ENCODE measurements around the gene PSD4.

The PSD4 gene

GRCh38 chr2:113200736-113201490, 27.1 kb downstream of the PSD4 start:
- Histone ChIP-seq H3K4me3 (ENCODE audit: severe bottlenecking) (no peak overlapping the region), H3K27ac (ENCODE audit: poor library complexity, severe bottlenecking) (peak overlapping the region; percentile 68), H3K9me3 (ENCODE audit: severe bottlenecking) (no peaks in the 10 kb centered on the region), H3K36me3 (ENCODE audit: low read depth) (no peaks in the 10 kb centered on the region), H3K4me1 (ENCODE audit: insufficient read depth, poor library complexity, severe bottlenecking) (peaks cover 12% of the 10 kb centered on the region), H3K27me3 (ENCODE audit: insufficient read depth, poor library complexity, severe bottlenecking) (no peaks in the 10 kb centered on the region)
- no peak for TF ChIP-seq CTCF (IDR thresholded peaks at IDR 0.05; ENCODE audit: poor library complexity, severe bottlenecking)
- peak; percentile 48 for ATAC-seq (ENCODE audit: low read depth)
- DNase-seq (ENCODE audit: low spot score), result no peak

- Histone ChIP-seq H3K4me1 (ENCODE audit: insufficient read depth, poor library complexity, severe bottlenecking) (peaks cover 12% of the 10 kb centered on the region), H3K27ac (ENCODE audit: poor library complexity, severe bottlenecking) (no peak overlapping the region), H3K36me3 (ENCODE audit: low read depth) (no peaks in the 10 kb centered on the region), H3K27me3 (ENCODE audit: insufficient read depth, poor library complexity, severe bottlenecking) (no peaks in the 10 kb centered on the region), H3K4me3 (ENCODE audit: severe bottlenecking) (no peak overlapping the region), H3K9me3 (ENCODE audit: severe bottlenecking) (no peaks in the 10 kb centered on the region)
- peak; percentile 31 for DNase-seq (ENCODE audit: low spot score)
- no peak for ATAC-seq (ENCODE audit: low read depth)
- no peak for TF ChIP-seq CTCF (IDR thresholded peaks at IDR 0.05; ENCODE audit: poor library complexity, severe bottlenecking)
Measured at GRCh38 chr2:113201496-113202304, 27.9 kb downstream of the PSD4 start.

GRCh38 chr2:113202305-113203216, 28.8 kb downstream of the PSD4 start:
- H3K27me3 ChIP-seq (ENCODE audit: insufficient read depth, poor library complexity, severe bottlenecking), result no peaks in the 10 kb centered on the region
- H3K4me1 ChIP-seq (ENCODE audit: insufficient read depth, poor library complexity, severe bottlenecking), result peaks cover 12% of the 10 kb centered on the region
- no peak overlapping the region for H3K4me3 ChIP-seq (ENCODE audit: severe bottlenecking)
- H3K36me3 ChIP-seq (ENCODE audit: low read depth), result no peaks in the 10 kb centered on the region
- H3K9me3 ChIP-seq (ENCODE audit: severe bottlenecking), result no peaks in the 10 kb centered on the region
- TF ChIP-seq CTCF (IDR thresholded peaks at IDR 0.05; ENCODE audit: poor library complexity, severe bottlenecking), result no peak
- ATAC-seq (ENCODE audit: low read depth) (no peak), DNase-seq (ENCODE audit: low spot score) (no peak)
- no peak overlapping the region for H3K27ac ChIP-seq (ENCODE audit: poor library complexity, severe bottlenecking)

- Histone ChIP-seq H3K9me3 (ENCODE audit: severe bottlenecking) (no peaks in the 10 kb centered on the region), H3K27ac (ENCODE audit: poor library complexity, severe bottlenecking) (no peak overlapping the region), H3K27me3 (ENCODE audit: insufficient read depth, poor library complexity, severe bottlenecking) (no peaks in the 10 kb centered on the region), H3K4me1 (ENCODE audit: insufficient read depth, poor library complexity, severe bottlenecking) (peaks cover 12% of the 10 kb centered on the region), H3K4me3 (ENCODE audit: severe bottlenecking) (no peak overlapping the region), H3K36me3 (ENCODE audit: low read depth) (no peaks in the 10 kb centered on the region)
- ATAC-seq (ENCODE audit: low read depth) (no peak), DNase-seq (ENCODE audit: low spot score) (no peak)
- TF ChIP-seq CTCF (IDR thresholded peaks at IDR 0.05; ENCODE audit: poor library complexity, severe bottlenecking), result no peak
Measured at GRCh38 chr2:113203217-113203530, 29.4 kb downstream of the PSD4 start.

Data from RWPE2 (cell line).